ENCODE results near the gene ADGRF3.
"Not testable (repeated sequence)": the region's sequence is repeated elsewhere in the genome, so short reads cannot be mapped to it uniquely, and the experiment has no call there.

Gene ADGRF3

DNA sequence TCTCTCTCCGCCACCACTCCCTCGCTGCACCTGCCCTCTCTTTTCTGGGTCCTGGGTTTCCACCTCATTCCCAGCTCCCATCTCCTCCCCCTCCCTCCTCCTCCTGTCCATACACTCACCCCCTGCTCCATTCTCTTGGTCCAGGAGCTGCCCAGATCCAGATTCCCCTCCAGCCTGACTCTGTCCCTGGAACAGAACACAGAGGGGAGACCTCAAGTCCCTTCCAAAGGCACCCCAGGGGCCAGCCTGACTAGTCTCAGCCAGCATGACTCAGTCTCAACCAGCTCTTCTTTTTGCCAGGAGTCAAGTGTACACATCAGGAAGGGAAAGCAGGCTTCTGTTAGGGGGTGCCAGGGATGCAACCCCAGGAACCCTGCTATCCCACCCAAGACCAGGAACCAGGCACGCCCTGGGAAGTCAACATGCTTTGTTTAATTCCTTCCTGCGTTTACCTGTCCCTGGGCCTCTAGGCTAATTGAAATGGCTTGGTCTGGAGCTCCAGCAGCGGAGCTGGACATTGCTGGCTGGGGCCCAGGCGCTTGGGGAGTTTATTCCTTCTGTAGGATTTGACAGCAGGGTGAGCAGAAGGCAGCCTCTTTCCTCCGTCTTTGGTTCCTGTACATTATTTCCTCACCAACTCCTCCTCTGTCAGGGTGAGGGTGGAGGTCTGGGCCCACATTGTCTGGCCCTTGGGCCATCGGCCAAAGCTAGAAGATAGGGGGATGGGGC lies 29.0 kb downstream of the ADGRF3 start:
- DNase-seq = no peak

DNA sequence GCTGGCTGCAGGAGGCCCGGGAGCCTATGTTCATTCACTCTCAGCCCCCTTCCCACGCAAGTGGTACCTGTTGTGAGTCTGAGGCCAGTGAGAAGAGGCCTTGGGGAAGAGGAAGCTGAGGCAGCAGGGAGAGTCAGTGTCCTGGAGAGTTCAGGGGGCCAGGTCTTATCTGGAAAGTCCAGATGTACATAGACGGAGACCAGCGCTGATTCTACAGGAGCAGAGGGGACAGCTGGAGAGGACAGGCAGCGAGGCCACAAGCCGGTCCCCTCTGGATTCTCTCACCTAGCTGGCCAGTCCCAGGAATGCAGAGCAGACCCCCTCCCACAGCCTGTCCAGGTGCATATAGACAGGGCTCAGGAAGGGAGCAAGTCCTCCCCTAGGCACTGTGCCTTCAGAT lies 29.7 kb downstream of the ADGRF3 start:
- DNase-seq = no peak

- DNase-seq = no peak
Observed at GRCh38 chr2:26316041-26316440, 30.5 kb downstream of the ADGRF3 start.

DNA sequence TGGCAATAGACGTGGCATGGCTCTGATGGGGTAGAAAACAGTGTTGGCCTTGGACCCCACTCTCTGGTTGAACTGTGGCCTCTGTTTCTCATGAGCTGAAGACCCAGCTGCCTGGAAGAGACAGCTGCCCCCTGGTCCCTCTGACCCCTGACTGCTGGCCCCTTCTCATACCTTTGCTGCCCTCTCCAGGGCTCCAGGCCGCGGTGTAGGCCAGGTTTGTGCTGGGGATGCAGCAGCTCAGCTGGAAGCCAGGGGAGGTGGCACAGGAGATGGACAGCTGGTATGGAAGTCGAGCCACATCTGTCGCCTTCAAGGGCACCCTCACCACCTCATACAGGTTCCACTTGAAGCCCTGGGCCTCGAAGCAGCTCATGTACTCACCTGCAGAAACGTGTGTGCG lies 32.3 kb downstream of the ADGRF3 start:
- DNase-seq = no peak

- no peak for DNase-seq
Observed at GRCh38 chr2:26313446-26313845, 33.1 kb downstream of the ADGRF3 start.

DNA sequence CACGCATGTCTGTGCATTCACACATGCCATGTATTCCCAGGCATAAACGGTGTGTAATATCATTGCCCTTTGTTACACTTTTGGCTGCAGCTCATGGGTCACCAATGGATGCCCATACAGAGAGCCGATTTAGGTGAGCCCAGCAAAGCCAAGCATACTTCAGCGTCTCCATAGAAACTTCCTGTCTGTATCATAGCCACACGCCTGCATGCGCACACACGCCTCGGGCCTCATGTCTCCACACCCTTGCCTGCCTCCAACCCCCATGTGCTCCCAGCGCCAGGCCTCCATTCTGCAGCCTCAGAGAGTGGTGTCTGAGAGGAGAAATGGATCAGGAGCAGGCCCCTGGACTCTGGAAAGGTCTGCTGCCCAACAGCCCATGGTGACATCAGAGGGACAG lies 34.1 kb downstream of the ADGRF3 start:
- no peak for DNase-seq

- DNase-seq = no peak
Observed at GRCh38 chr2:26309921-26310320, 36.7 kb downstream of the ADGRF3 start.

- DNase-seq = no peak
Observed at GRCh38 chr2:26305540-26305939, 41.0 kb downstream of the ADGRF3 start.

GRCh38 chr2:26305094-26305493 lies 41.5 kb downstream of the ADGRF3 start:
- DNase-seq = not testable (repeated sequence)

GRCh38 chr2:26302846-26303245 lies 43.7 kb downstream of the ADGRF3 start:
- no peak for DNase-seq

GRCh38 chr2:26300234-26300925 lies 46.2 kb downstream of the ADGRF3 start:
- DNase-seq = peak; percentile 32

GRCh38 chr2:26299471-26300101 lies 47.0 kb downstream of the ADGRF3 start:
- peak; percentile 79 for DNase-seq

- DNase-seq = peak; percentile 81
Observed at GRCh38 chr2:26298638-26299393, 47.8 kb downstream of the ADGRF3 start.

DNA sequence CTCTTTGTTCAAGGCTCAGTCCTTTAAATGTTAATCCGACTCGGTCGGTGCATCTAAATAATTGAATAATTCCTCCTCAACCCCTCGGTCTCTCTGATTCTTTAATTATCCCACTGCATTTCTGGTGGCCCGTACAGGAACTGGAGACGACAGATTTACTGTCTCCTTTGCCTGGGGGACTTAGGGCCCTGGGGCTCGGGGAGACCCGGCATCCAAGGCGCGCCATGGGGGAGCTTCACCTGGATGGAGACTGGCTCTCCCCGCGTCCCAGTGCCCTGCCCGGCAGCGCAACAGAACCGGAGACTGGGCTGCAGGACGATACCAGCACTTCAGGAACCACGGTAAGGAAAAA lies 48.3 kb downstream of the ADGRF3 start:
- DNase-seq = no peak

GRCh38 chr2:26297061-26297460 lies 49.5 kb downstream of the ADGRF3 start:
- DNase-seq = no peak

GRCh38 chr2:26295511-26295910 lies 51.1 kb downstream of the ADGRF3 start:
- no peak for DNase-seq

DNA sequence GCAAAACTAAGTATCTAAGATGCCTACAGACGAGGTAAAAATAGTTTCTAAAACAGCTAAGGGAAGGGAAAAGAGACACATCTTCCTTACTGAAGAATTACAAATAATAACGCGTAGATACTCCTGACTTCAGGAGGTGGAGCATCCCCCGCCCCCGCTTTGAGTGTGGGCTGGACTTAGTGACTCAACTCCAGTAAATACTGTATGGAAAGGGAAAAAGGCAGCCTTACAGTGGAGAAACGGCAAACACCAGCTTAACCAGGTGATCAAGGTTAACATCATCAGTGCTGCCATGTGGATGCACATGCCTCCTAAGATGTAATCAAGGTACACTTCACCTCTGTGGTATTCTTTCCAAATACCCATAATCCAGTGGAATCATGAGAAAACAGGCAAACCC lies 53.9 kb downstream of the ADGRF3 start:
- peak; percentile 29 for DNase-seq

GRCh38 chr2:26290001-26290400 lies 56.6 kb downstream of the ADGRF3 start:
- DNase-seq = peak; percentile 63

GRCh38 chr2:26285931-26286330 lies 60.7 kb downstream of the ADGRF3 start:
- no peak for DNase-seq

DNA sequence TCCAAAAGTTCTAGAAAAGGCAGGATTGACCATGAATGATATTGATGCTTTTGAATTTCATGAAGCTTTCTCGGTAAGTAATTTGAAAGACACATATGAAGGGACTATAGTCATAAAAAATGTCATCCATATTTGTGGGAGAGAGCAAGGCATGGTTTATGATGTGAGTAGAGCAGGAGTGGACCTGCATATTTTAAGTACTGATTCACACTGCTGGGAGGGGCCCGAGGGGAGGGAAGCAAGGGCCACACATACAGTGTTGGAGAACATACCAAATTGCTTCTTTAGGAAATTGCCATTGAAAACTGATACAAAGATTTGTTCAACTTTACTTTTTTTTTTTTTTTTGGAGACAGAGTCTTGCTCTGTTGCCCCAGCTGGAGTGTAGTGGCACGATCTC lies 62.5 kb downstream of the ADGRF3 start:
- DNase-seq = no peak

- DNase-seq = no peak
Observed at GRCh38 chr2:26283606-26284005, 63.0 kb downstream of the ADGRF3 start.

DNA sequence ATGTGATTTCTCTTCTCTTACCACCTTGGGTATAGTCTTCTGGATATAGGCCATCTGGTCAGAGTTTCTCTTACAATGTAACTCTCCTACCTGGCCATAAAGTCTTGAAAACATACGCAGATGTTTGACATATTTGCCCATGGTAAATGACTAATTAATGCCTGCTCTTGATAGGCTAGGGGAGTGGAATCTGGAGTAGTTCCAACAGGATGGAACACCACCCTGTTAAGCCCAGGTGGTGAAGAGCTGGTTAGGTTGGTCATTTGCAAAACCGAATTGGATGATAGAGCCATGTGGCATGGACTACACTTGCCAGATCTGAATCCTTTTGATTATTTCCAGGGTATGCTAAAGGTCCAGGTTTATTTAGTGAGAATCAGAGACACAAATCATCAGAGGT lies 65.4 kb downstream of the ADGRF3 start:
- DNase-seq = no peak

- DNase-seq = no peak
Observed at GRCh38 chr2:26279886-26280285, 66.7 kb downstream of the ADGRF3 start.

Measured in suppressor macrophage treated with lipopolysaccharide for 4 hours (primary cell).